GM23248 (cell line): ENCODE data around the gene NOS1AP. TPM values are rescaled to one million over a fixed set of nuclear protein-coding genes. Genes with fewer than 3 reads are reported as not detected.
A peak's percentile ranks its signal among the peaks of the same experiment; 100 is the strongest.
"Not testable (repeated sequence)": the region's sequence is repeated elsewhere in the genome, so short reads cannot be mapped to it uniquely, and the experiment has no call there.

ENCODE experiments used
- DNase-seq: peaks from one replicate; pipeline ENCODE4 v3.0.0-alpha.2; 2015
- H2AFZ ChIP-seq: fragments of 200-600 bp; sonication (generic); 2 replicates; pipeline ENCODE4 v1.6.1; 2016; ENCODE audit warnings: antibody characterized with exemption
- H3F3A ChIP-seq: fragments of 200-600 bp; sonication (generic); 2 replicates; pipeline ENCODE4 v1.6.1; 2016; ENCODE audit warnings: mild to moderate bottlenecking, antibody characterized with exemption, mixed run types; ENCODE audit not compliant: insufficient read depth
- H3K27ac ChIP-seq: fragments of 200-600 bp; sonication (generic); 2 replicates; pipeline ENCODE4 v1.5.1; 2016; ENCODE audit warnings: mild to moderate bottlenecking
- H3K27me3 ChIP-seq: fragments of 200-600 bp; sonication (generic); replicated peaks from 2 replicates; pipeline ENCODE4 v1.6.1; 2016; ENCODE audit warnings: mild to moderate bottlenecking; ENCODE audit not compliant: insufficient read depth
- H3K36me3 ChIP-seq: fragments of 200-600 bp; sonication (generic); 2 replicates; pipeline ENCODE4 v1.6.1; 2016; ENCODE audit warnings: low read depth, mild to moderate bottlenecking
- H3K4me1 ChIP-seq: fragments of 200-600 bp; sonication (generic); 2 replicates; pipeline ENCODE4 v1.6.1; 2016; ENCODE audit warnings: mild to moderate bottlenecking; ENCODE audit not compliant: insufficient read depth
- H3K4me2 ChIP-seq: fragments of 200-600 bp; sonication (generic); one replicate; pipeline ENCODE4 v1.6.1; 2016; ENCODE audit warnings: mild to moderate bottlenecking; ENCODE audit not compliant: unreplicated experiment
- H3K4me3 ChIP-seq: fragments of 200-600 bp; sonication (generic); 2 replicates; pipeline ENCODE4 v1.5.1; 2016; ENCODE audit warnings: mild to moderate bottlenecking
- H3K79me2 ChIP-seq: fragments of 200-600 bp; sonication (generic); 2 replicates; pipeline ENCODE4 v1.6.1; 2016; ENCODE audit warnings: mild to moderate bottlenecking; ENCODE audit not compliant: insufficient read depth
- H3K9ac ChIP-seq: fragments of 200-600 bp; sonication (generic); 2 replicates; pipeline ENCODE4 v1.6.1; 2016; ENCODE audit warnings: mild to moderate bottlenecking
- H3K9me2 ChIP-seq: fragments of 200-600 bp; sonication (generic); 2 replicates; pipeline ENCODE4 v1.6.1; 2016; ENCODE audit warnings: mixed run types, mild to moderate bottlenecking, moderate library complexity; ENCODE audit not compliant: insufficient read depth
- H3K9me3 ChIP-seq: fragments of 200-600 bp; sonication (generic); one replicate; pipeline ENCODE4 v1.6.1; 2017; ENCODE audit warnings: low read depth
- H4K20me1 ChIP-seq: fragments of 200-600 bp; sonication (generic); 2 replicates; pipeline ENCODE4 v1.6.0; 2016; ENCODE audit not compliant: insufficient read depth
- EZH2 ChIP-seq: fragments of 200-600 bp; sonication (generic); IDR thresholded peaks from 2 replicates; pipeline ENCODE4 v1.6.1; 2018; ENCODE audit warnings: antibody characterized with exemption, mild to moderate bottlenecking; ENCODE audit not compliant: insufficient read depth, poor library complexity, severe bottlenecking
- EZH2phosphoT487 ChIP-seq: fragments of 200-600 bp; sonication (generic); IDR thresholded peaks from 2 replicates; pipeline ENCODE4 v1.6.1; 2018; ENCODE audit warnings: antibody characterized with exemption, moderate library complexity, mild to moderate bottlenecking, low read depth; ENCODE audit not compliant: insufficient read depth
- WGBS, 2 experiments: methylation state at CpG; one replicate each; pipeline ENCODE4 v1.1.6; 2015 to 2017; ENCODE audit warnings: low lambda C conversion rate in 2 of 2, low coverage in 1 of 2; ENCODE audit errors: missing lambda C conversion rate in 2 of 2; 5-methylcytosine and 5-hydroxymethylcytosine counted together
- in situ Hi-C: fragments of 300-500 bp; cut with MboI; formaldehyde crosslinking; loops from 2 replicates; pipeline ENCODE4 v1.15.0; 2020
- polyA plus RNA-seq: library from polyadenylated mRNA; unstranded; fragments of >200 nt; fragmentation: Nextera tagmentation; extraction: Ambion mirVana; gene quantifications from 2 replicates; pipeline ENCODE4 v1.2.1, GENCODE V29; 2016
- total RNA-seq: library from RNA; depleted of rRNA; stranded (reverse); fragments of >200 nt; shearing (Covaris generic); gene quantifications from 2 replicates; pipeline ENCODE4 v1.2.3, GENCODE V29; 2014

Gene NOS1AP
- total and polyA plus RNA-seq, 2 experiments from 2014 or later, result 0.18 TPM; not detected in 1

- no peak for TF ChIP-seq EZH2phosphoT487
- no peak for TF ChIP-seq EZH2
- peak; percentile 41 for DNase-seq
- WGBS, 2 experiments, result 58 to 65% methylated on average over 7 of the region's 7 CpGs
- Histone ChIP-seq H3K4me3 (no peak overlapping the region), H3K27ac (no peak overlapping the region), H3K9me3 (no peaks in the 10 kb centered on the region), H3K36me3 (no peaks in the 10 kb centered on the region), H3F3A (no peaks in the 10 kb centered on the region), H3K27me3 (no peaks in the 10 kb centered on the region; the same call in 1 of the 2 replicates), H3K9ac (no peak overlapping the region), H3K9me2 (no peaks in the 10 kb centered on the region), H3K4me2 (no peak overlapping the region), H3K79me2 (no peaks in the 10 kb centered on the region), H4K20me1 (no peaks in the 10 kb centered on the region), H2AFZ (no peak overlapping the region), H3K4me1 (no peaks in the 10 kb centered on the region)
- in situ Hi-C loops, result no loop called here
Measured at GRCh38 chr1:162169031-162169790, 99.7 kb downstream of the NOS1AP start.

- WGBS, 2 experiments, result 59 to 67% methylated on average over 3 of the region's 3 CpGs
- DNase-seq, result peak; percentile 41
- Histone ChIP-seq H3F3A (no peaks in the 10 kb centered on the region), H3K4me2 (no peak overlapping the region), H3K9me3 (no peaks in the 10 kb centered on the region), H3K4me1 (no peaks in the 10 kb centered on the region), H4K20me1 (no peaks in the 10 kb centered on the region), H3K27me3 (no peaks in the 10 kb centered on the region; the same call in 1 of the 2 replicates), H3K9ac (no peak overlapping the region), H3K36me3 (no peaks in the 10 kb centered on the region), H3K27ac (no peak overlapping the region), H3K9me2 (no peaks in the 10 kb centered on the region), H3K79me2 (no peaks in the 10 kb centered on the region), H2AFZ (no peak overlapping the region), H3K4me3 (no peak overlapping the region)
- TF ChIP-seq EZH2phosphoT487 (no peak), EZH2 (no peak)
- in situ Hi-C loops, result no loop called here
Measured at GRCh38 chr1:162171111-162171510, 101.6 kb downstream of the NOS1AP start.

- no peak for TF ChIP-seq EZH2
- no peak for TF ChIP-seq EZH2phosphoT487
- Histone ChIP-seq H3K9ac (no peak overlapping the region), H3K27me3 (no peaks in the 10 kb centered on the region), H3K4me2 (no peak overlapping the region), H3K4me3 (no peak overlapping the region), H3K27ac (no peak overlapping the region), H3F3A (no peaks in the 10 kb centered on the region), H4K20me1 (no peaks in the 10 kb centered on the region), H2AFZ (no peak overlapping the region), H3K9me2 (no peaks in the 10 kb centered on the region), H3K9me3 (no peaks in the 10 kb centered on the region), H3K36me3 (no peaks in the 10 kb centered on the region), H3K79me2 (no peaks in the 10 kb centered on the region), H3K4me1 (peaks cover 4% of the 10 kb centered on the region; the same call in 1 of the 2 replicates)
- WGBS, 2 experiments, result 93 to 95% methylated on average over 2 of the region's 2 CpGs
- in situ Hi-C loops, result no loop called here
- no peak for DNase-seq
Measured at GRCh38 chr1:162172311-162173102, 103.0 kb downstream of the NOS1AP start.

- H3K36me3 ChIP-seq, H4K20me1 ChIP-seq, DNase-seq, H3K9me3 ChIP-seq, H3K27me3 ChIP-seq, in situ Hi-C loops, H3K9me2 ChIP-seq, H3K9ac ChIP-seq, H3F3A ChIP-seq, H3K4me3 ChIP-seq, H3K4me1 ChIP-seq, H3K4me2 ChIP-seq, H3K79me2 ChIP-seq, H3K27ac ChIP-seq, H2AFZ ChIP-seq: not testable (repeated sequence)
- WGBS, 2 experiments, result 92 to 100% methylated on average over 1 of the region's 1 CpG
Measured at GRCh38 chr1:162173607-162174006, 104.1 kb downstream of the NOS1AP start.

- H3K4me1 ChIP-seq, H3K4me3 ChIP-seq, H3K36me3 ChIP-seq, H3K4me2 ChIP-seq, H3K9me2 ChIP-seq, H2AFZ ChIP-seq, H3F3A ChIP-seq, in situ Hi-C loops, DNase-seq, H3K9ac ChIP-seq, H3K27me3 ChIP-seq, H3K9me3 ChIP-seq, H4K20me1 ChIP-seq, H3K27ac ChIP-seq, H3K79me2 ChIP-seq: not testable (repeated sequence)
- WGBS, 2 experiments, result 81 to 88% methylated on average over 2 to 3 of the region's 4 CpGs
Measured at GRCh38 chr1:162174027-162174426, 104.5 kb downstream of the NOS1AP start.
